Measurements from ENCODE around the gene LRRC71.

DNA sequence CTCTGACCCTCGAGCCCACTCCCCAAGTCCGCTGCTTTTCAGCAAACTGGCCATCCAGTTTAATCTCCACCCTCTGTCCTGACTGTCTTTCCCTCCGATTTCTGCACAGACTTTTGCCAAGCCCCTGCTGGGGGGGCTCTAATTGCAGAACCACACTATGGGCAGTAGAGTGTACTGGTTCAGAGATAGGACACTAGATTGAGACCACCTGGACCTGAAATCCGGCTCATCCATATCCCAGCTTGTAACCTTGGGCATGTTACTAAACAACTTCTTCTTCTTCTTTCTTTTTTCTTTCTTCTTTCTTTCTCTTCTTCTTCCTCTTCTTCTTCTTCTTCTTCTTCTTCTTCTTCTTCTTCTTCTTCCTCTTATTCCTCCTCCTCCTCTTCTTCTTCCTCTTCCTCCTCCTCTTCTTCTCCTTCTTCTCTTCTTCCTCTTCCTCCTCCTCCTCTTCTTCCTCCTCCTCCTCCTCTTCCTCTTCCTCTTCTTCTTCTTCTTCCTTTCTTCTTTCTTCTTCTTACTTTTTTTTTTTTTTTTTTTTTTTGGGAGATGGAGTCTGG is 7.7 kb downstream of the LRRC71 start:
- TF ChIP-seq NFIC (IDR thresholded peaks at IDR 0.05; ENCODE audit: borderline replicate concordance) (no peak), EP300 (IDR thresholded peaks at IDR 0.05; ENCODE audit: borderline replicate concordance in 1 of 2, low read depth in 1 of 2, low read length in 1 of 2) (no peak), EZH2phosphoT487 (IDR thresholded peaks at IDR 0.05; ENCODE audit: borderline replicate concordance, low read depth) (no peak), SMC3 (IDR thresholded peaks at IDR 0.05; ENCODE audit: low read depth, low read length) (no peak), NRF1 (IDR thresholded peaks at IDR 0.05; ENCODE audit: low read depth, low read length) (no peak), RAD21 (IDR thresholded peaks at IDR 0.05; ENCODE audit: low read length) (no peak), REST (IDR thresholded peaks at IDR 0.05; ENCODE audit: low read depth, low read length) (no peak), POLR2AphosphoS5 (IDR thresholded peaks at IDR 0.05; ENCODE audit: low read depth, low read length) (no peak)
- TF ChIP-seq, protein P1, sequence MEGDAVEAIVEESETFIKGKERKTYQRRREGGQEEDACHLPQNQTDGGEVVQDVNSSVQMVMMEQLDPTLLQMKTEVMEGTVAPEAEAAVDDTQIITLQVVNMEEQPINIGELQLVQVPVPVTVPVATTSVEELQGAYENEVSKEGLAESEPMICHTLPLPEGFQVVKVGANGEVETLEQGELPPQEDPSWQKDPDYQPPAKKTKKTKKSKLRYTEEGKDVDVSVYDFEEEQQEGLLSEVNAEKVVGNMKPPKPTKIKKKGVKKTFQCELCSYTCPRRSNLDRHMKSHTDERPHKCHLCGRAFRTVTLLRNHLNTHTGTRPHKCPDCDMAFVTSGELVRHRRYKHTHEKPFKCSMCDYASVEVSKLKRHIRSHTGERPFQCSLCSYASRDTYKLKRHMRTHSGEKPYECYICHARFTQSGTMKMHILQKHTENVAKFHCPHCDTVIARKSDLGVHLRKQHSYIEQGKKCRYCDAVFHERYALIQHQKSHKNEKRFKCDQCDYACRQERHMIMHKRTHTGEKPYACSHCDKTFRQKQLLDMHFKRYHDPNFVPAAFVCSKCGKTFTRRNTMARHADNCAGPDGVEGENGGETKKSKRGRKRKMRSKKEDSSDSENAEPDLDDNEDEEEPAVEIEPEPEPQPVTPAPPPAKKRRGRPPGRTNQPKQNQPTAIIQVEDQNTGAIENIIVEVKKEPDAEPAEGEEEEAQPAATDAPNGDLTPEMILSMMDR (IDR thresholded peaks at IDR 0.05): peak; percentile 17; the same call in 1 of the 2 replicates
